SKM-1 (cell line): Measurements from ENCODE around the gene DCLK1.

ENCODE experiments used
- DNase-seq: peaks from one replicate; lab custom pipeline; 2025; ENCODE audit not compliant: unreplicated experiment; lab: John Stamatoyannopoulos, UW

Gene DCLK1

DNA sequence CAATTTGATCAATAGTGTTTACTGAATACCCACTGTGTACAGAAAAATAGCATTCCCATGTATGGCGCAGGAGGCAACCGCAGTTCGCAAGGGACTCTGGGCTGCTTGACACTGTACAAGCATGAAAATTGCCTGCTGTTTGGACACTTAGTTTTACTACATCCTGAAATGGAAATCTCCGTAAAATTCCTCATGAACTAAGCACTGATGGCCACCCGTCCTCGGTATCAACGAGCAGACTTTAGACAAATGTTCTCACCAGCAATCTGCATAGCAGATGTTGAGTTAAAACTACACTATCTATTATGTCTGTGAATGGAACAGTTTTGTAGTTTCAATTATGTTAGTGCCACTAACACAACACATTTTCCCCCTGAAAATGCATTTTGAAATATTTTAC lies 294.7 kb downstream of the DCLK1 start:
- no peak for DNase-seq

DNA sequence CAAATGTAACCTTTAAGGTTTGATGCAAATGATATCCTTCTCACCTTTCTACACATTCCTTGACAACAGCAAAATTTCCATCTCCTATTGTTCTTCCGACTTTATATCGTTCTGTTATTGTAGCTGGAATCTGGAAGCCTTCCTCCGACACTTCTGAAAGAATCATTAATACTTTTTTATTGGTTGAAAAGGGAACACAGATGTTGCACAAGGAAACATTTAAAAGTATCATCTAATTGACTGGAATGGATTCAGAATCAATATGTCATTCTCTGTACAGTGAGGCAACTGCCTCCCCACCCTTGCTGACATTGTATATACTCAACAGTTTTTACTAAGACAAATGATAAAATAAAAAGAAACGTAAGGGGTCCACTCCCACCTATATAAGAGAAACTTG lies 295.2 kb downstream of the DCLK1 start:
- DNase-seq = no peak

GRCh38 chr13:35833608-35834275 lies 297.4 kb downstream of the DCLK1 start:
- DNase-seq = no peak

GRCh38 chr13:35833031-35833430 lies 298.2 kb downstream of the DCLK1 start:
- no peak for DNase-seq

- DNase-seq = no peak
Observed at GRCh38 chr13:35832551-35832950, 298.6 kb downstream of the DCLK1 start.

GRCh38 chr13:35830850-35831450 lies 300.2 kb downstream of the DCLK1 start:
- DNase-seq = no peak

- DNase-seq = no peak
Observed at GRCh38 chr13:35826626-35827254, 304.4 kb downstream of the DCLK1 start.

- no peak for DNase-seq
Observed at GRCh38 chr13:35824825-35825224, 306.4 kb downstream of the DCLK1 start.

DNA sequence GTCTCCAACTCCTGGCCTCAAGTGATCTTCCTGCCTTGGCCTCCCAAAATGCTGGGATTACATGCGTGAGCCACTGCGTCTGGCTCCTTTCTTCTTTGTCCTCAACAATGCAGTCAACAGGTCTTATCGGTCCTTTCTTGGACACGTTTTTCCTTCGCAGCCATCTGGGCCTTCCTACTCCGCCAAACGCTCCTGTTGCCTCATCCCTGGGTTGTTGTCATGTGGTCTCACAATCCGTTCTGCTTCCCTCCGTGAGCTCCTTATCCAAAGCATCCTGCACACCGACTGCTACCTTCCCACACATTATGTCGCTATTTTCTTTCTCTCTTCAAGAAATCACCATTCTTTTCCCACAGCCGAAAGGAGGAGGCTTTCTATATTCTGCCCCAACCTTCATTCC lies 306.8 kb downstream of the DCLK1 start:
- DNase-seq = no peak

- no peak for DNase-seq
Observed at GRCh38 chr13:35822666-35823065, 308.5 kb downstream of the DCLK1 start.

- DNase-seq = peak; percentile 7
Observed at GRCh38 chr13:35818633-35819067, 312.5 kb downstream of the DCLK1 start.

DNA sequence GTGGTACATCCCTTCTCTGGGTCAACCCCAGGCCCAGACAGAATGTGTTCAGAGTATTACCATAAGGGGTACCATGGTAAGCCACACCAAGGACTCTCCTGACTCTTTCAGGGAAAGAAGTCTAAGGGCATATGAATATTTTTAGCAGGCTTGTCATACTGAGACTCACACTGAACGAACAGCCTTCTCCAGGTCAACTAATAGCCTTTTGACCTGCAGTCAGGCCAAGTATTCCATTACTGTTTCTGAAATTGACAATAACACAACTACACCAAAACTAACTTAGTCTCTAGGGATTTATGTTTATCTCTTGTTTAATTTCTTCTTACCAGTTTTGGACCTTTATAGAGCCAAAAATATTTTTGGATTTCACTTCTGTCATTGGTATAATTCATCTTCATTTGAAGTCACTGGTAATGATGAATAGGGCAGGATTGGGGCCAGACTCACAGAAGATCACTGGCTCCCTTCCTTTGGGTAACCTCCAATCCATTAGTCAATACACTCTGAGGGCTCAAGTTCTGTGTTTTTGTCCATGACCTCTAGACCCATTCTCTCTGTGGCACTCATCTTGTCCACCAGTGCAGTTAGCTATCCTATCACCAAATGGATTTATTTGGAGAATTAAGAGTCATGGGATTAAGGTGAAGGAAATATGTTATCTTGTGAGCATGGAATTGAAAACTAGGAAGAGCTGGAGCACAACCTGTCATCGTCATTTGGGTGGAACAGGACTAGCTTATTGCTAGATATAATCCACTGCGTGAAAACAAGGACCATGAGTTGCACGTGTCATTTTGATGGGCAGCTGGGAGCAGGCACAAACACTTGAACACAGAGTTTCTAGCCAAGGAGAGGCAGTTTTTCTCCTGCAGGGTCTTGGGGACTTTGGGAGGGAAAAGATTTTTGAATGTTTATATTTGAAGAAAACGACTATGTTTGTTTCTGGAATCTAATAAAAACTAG lies 313.3 kb downstream of the DCLK1 start:
- no peak for DNase-seq

GRCh38 chr13:35814605-35815011 lies 316.6 kb downstream of the DCLK1 start:
- no peak for DNase-seq

GRCh38 chr13:35812736-35813135 lies 318.4 kb downstream of the DCLK1 start:
- no peak for DNase-seq

DNA sequence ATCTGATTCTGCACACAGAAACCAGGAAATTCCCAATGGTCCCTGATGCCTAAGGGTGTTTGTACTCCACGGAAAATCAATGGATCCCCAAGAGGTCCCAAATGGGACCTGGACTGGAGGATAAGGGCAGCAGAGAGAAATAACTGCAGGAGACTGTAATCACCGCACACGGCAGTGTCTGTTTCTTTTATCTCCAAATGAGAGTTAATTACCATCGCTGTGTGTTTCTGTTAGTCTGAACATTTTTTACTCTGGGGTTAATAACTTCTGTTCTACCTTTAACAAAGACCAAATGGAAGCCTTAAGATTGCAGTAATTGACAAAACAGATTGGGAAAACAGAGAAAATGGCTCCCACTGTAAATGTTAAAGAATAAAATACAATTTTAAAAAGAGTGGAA lies 320.9 kb downstream of the DCLK1 start:
- DNase-seq = no peak

DNA sequence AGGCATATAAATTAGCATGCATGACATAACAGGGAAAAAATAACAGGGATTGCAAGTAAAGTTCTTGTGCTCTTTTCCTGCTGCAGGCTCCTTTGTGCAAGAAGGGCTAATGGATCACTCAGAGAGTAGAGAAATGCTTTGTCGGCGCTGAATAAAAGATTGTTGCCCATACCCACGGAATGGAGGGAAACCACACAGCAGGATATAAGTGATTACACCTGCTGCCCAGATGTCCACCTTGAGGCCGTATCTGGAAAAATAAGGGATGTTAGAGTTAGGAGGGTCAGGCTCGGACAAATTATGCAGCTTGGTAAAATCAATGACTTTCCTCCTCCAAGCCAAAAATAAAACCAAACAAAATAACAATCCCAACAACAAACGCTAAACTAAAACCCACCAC lies 322.3 kb downstream of the DCLK1 start:
- no peak for DNase-seq

GRCh38 chr13:35804901-35805300 lies 326.3 kb downstream of the DCLK1 start:
- no peak for DNase-seq

- no peak for DNase-seq
Observed at GRCh38 chr13:35797991-35798390, 333.2 kb downstream of the DCLK1 start.

GRCh38 chr13:35797244-35797643 lies 333.9 kb downstream of the DCLK1 start:
- no peak for DNase-seq

DNA sequence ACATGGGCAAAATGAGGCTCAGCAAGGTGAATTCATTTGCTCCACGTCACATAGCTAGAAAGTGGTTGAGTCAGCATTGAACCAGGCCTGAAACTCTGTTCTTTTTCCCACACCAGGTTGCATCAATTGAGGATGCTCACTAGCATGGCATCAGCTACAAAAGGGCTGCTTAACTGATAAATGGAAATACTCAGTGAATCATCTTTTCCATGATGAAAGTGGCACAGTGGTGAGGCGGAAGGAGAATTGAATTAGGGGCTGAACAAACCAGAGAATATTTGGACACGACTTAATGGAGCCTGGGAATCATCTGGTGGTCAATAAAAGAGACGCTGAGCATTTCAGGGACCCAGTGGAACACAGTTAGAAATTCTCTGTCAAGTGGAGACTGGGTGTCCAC lies 334.6 kb downstream of the DCLK1 start:
- no peak for DNase-seq

- DNase-seq = no peak
Observed at GRCh38 chr13:35794734-35795389, 336.3 kb downstream of the DCLK1 start.
